Measurements from ENCODE around the gene LFNG. TPM values are rescaled to one million over a fixed set of nuclear protein-coding genes. Genes with fewer than 3 reads are reported as not detected.

The LFNG gene
- total and polyA plus RNA-seq, 9 donors = 0.86 to 8.2 (median 3.3) TPM

DNA sequence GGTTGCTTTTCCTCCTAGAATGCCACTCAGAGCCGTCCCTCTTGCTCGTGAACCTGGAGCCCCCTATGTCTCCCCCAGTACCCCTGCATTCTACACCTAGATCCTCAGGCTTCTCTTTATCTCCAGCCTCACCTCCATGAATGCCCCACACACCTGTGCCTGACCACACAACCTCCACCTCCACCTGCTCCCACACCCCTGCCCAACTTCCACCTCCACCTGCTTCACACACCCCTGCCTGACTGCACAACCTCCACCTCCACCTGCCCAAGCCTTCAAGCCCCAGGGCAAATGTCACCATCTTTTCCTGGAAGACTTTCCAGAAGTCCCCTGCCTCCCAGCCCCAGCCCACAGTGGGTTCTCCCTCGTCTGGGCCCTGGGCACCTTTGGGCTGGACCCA is 6.9 kb upstream of the LFNG start:
- Histone ChIP-seq H3K4me3 (no peak overlapping the region), H3K9me3 (no peaks in the 10 kb centered on the region), H3K27me3 (no peaks in the 10 kb centered on the region), H3K36me3 (no peaks in the 10 kb centered on the region), H3K27ac (no peak overlapping the region), H3K4me1 (ENCODE audit: insufficient read depth) (no peaks in the 10 kb centered on the region)
- WGBS, 3 donors = 83 to 95% (median 90%) methylated on average over 3 of the region's 3 CpGs
- no peak for DNase-seq
- intact Hi-C loops (cut with DNase I) = no loop called here
- TF ChIP-seq EP300 (IDR thresholded peaks at IDR 0.05) = no peak
- TF ChIP-seq, protein P1, sequence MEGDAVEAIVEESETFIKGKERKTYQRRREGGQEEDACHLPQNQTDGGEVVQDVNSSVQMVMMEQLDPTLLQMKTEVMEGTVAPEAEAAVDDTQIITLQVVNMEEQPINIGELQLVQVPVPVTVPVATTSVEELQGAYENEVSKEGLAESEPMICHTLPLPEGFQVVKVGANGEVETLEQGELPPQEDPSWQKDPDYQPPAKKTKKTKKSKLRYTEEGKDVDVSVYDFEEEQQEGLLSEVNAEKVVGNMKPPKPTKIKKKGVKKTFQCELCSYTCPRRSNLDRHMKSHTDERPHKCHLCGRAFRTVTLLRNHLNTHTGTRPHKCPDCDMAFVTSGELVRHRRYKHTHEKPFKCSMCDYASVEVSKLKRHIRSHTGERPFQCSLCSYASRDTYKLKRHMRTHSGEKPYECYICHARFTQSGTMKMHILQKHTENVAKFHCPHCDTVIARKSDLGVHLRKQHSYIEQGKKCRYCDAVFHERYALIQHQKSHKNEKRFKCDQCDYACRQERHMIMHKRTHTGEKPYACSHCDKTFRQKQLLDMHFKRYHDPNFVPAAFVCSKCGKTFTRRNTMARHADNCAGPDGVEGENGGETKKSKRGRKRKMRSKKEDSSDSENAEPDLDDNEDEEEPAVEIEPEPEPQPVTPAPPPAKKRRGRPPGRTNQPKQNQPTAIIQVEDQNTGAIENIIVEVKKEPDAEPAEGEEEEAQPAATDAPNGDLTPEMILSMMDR (IDR thresholded peaks at IDR 0.05) = no peak
- no peak for TF ChIP-seq POLR2A (IDR thresholded peaks at IDR 0.05)

DNA sequence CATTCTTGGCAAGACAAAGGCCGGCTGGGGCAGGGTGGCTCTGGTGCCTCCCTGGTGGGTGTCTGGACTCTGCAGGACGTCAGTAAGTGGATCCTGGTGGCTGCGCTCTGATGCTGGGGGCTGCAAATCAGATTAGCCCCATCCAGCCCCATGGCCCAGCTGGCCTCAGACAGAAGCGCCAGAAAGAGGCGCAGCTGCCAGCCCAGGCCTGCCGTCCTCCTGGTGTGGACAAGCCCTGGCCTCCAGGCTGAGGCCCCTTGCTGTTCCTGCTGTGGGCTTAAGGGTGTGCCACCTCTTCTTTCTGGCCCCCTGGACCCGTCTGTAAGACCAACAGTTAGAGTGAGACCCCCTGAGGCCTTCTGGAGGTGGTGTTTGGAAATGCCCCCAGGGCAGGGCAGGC is 5.9 kb upstream of the LFNG start:
- WGBS, 3 donors = 97 to 100% (median 97%) methylated on average over 3 to 7 of the region's 7 CpGs
- Histone ChIP-seq H3K9me3 (no peaks in the 10 kb centered on the region), H3K27me3 (no peaks in the 10 kb centered on the region), H3K4me1 (ENCODE audit: insufficient read depth) (no peaks in the 10 kb centered on the region), H3K4me3 (no peak overlapping the region), H3K27ac (no peak overlapping the region), H3K36me3 (no peaks in the 10 kb centered on the region)
- TF ChIP-seq, protein P1 (IDR thresholded peaks at IDR 0.05) = no peak
- TF ChIP-seq EP300 (IDR thresholded peaks at IDR 0.05) (no peak), POLR2A (IDR thresholded peaks at IDR 0.05) (no peak)
- intact Hi-C loops (cut with DNase I) = no loop called here
- no peak for DNase-seq

DNA sequence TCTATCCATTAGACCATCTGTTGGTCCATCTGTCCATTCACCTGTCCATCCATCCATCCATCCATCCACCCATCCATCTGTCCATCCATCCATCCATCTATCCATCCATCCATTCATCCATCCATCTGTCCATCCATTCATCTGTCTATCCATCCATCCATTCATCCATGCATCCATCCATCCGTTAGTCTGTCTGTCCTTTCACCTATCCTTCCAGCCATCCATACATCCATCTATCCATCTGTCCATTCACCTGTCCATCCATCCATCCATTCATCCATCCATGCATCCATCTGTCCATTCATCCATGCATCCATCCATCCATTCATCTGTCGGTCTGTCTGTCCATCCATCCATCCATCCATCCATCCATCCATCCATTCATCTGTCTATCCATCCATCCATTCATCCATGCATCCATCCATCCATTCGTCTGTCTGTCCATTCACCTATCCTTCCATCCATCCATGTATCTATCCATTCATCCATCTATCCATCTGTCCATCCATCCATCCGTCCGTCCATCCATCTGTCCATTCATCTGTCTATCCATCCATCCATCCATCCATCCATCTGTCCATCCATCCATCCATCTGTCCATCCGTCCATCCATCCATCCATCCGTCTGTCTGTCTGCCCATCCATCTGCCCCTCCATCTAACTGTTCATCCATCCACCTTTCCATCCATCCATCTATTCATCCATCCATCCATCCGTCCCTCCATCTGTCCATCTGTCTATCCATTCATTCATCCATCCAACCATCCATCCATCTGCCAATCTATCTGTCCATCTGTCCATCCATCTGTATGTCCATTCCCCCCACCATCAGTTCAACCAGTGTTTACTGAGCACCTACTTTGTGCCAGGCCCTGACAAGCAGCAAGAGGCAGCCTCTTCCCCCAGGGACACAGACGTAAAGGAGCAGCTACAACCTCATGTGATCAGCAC is 4.8 kb upstream of the LFNG start:
- Histone ChIP-seq H3K36me3 (no peaks in the 10 kb centered on the region), H3K4me3 (no peak overlapping the region), H3K27ac (no peak overlapping the region), H3K27me3 (no peaks in the 10 kb centered on the region), H3K4me1 (ENCODE audit: insufficient read depth) (no peaks in the 10 kb centered on the region), H3K9me3 (no peaks in the 10 kb centered on the region)
- TF ChIP-seq EP300 (IDR thresholded peaks at IDR 0.05) = no peak
- TF ChIP-seq, protein P1 (IDR thresholded peaks at IDR 0.05) = no peak
- no peak for TF ChIP-seq POLR2A (IDR thresholded peaks at IDR 0.05)
- 79 to 83% (median 81%) methylated on average over 9 of the region's 9 CpGs for WGBS, 3 donors
- intact Hi-C loops (cut with DNase I) = no loop called here
- DNase-seq = no peak

DNA sequence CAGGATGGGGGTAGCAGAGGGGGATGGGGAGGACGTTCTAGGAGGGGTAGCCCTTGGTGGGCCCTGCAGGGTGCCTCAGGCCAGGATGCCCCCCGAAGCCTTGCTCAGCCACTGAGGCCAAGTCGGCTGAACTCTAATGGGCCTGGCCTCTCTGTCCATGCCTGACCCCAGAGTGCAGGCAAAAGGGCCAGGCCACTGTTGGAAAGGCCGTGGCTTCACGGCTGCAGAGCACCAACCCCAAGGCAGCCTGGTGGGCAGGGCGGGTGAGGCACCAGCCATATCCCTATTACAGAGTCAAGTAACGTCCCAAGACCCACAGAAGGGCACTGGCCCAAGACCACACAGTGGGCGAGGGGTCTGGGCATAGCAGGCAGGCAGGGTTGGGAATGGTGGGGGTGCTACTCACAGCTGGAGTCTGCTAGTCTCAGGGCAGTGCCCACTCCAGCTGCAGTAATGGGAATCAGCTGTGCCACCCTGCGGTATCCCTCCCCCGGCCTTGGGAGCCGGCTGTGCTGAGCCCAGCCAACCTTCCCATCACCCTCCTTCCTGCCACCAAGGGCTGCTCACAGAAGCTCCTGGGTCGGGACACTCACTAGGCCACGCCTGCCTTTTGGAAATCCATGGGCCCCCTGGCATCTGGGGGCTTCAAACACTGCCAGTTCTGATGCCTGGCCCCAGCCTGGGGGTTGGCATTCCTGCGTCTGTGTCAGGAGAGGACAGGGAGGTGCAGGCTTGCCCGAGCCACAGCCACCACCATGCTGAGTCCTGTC is 4.0 kb upstream of the LFNG start:
- no peak for DNase-seq
- H3K4me1 ChIP-seq (ENCODE audit: insufficient read depth) = peaks cover 5% of the 10 kb centered on the region
- intact Hi-C loops (cut with DNase I) = no loop called here
- no peaks in the 10 kb centered on the region for H3K9me3 ChIP-seq
- no peak overlapping the region for H3K4me3 ChIP-seq
- H3K27ac ChIP-seq = no peak overlapping the region
- no peak for TF ChIP-seq EP300 (IDR thresholded peaks at IDR 0.05)
- WGBS, 3 donors = 86 to 90% (median 87%) methylated on average over 14 to 15 of the region's 15 CpGs
- H3K27me3 ChIP-seq = no peaks in the 10 kb centered on the region
- no peaks in the 10 kb centered on the region for H3K36me3 ChIP-seq
